ENCODE results near the gene PIK3R1. TPM values are rescaled to one million over a fixed set of nuclear protein-coding genes. Genes with fewer than 3 reads are reported as not detected.

Gene PIK3R1
- total and polyA plus RNA-seq, 10 of the 15 experiments (the other 5 are each of a cell fraction or from before 2014, with no cell fraction given), result 7.8 to 38.4 (median 15.7) TPM

DNA sequence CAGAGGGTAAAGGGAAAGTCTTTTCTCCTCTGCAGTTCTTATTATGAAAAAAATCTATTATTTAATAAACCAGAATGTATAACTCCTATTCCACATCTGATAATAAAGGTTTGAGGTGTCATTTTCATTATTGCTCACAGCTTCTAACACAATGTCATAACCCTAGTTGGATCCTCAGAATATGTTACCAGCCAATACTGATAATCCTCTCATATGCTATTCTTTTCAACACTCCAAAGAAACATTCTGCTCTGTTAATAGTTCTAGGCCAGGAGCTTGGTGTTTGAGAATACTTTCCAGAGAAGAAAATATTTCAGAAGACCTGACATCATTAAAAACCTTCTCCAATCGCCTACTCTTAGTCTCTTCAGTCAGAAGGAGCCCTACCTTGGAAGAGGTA, 127.1 kb downstream of the PIK3R1 start:
- FAIRE-seq (no peak), DNase-seq (ENCODE audit: low read depth, low spot score) (no peak), ATAC-seq (no peak)
- Histone ChIP-seq H3K4me1 (ENCODE audit: control insufficient read depth, insufficient read depth, low read length) (peaks cover 21% of the 10 kb centered on the region), H4K20me1 (ENCODE audit: control insufficient read depth, insufficient read depth) (no peaks in the 10 kb centered on the region), H3K9ac (ENCODE audit: control insufficient read depth, insufficient read depth, low read length) (no peak overlapping the region), H3K27me3 (replicated peaks in 1 of 2; ENCODE audit: control insufficient read depth in 2 of 2, insufficient read depth in 2 of 2, low read length in 1 of 2) (no peaks in the 10 kb centered on the region), H3K79me2 (ENCODE audit: control insufficient read depth, insufficient read depth, low read length) (no peaks in the 10 kb centered on the region), H3K27ac (ENCODE audit: control insufficient read depth, insufficient read depth) (no peak overlapping the region), H3K9me3 (replicated peaks; ENCODE audit: control insufficient read depth, insufficient read depth, low read length) (no peaks in the 10 kb centered on the region), H3K36me3 (ENCODE audit: control insufficient read depth in 2 of 2, insufficient read depth in 2 of 2, low read length in 1 of 2) (no peaks in the 10 kb centered on the region), H3K4me3 (no peak overlapping the region), H2AFZ (ENCODE audit: control insufficient read depth, low read depth, low read length) (no peak overlapping the region), H3K4me2 (ENCODE audit: control insufficient read depth, insufficient read depth) (no peak overlapping the region)
- ChIA-PET POLR2A (interaction anchor here (0.8 kb wide), 1 partner anchor 27 kb away, joined by 3 read pairs; no protein-coding TSS in a partner anchor), RAD21 (ENCODE audit: unreplicated experiment) (interaction anchor here (0.8 to 3.2 kb wide), 8 partner anchors 10 to 107 kb away, joined by 3 to 27 read pairs (median 4); no protein-coding TSS in a partner anchor), SMC1A (ENCODE audit: uncharacterized antibody, unreplicated experiment) (interaction anchor here (0.7 to 3.3 kb wide), 16 partner anchors 11 to 369 kb away, joined by 3 to 20 read pairs (median 5); no protein-coding TSS in a partner anchor), CTCF (interaction anchor here (1.1 to 1.8 kb wide), 5 partner anchors 12 to 56 kb away, joined by 3 to 6 read pairs (median 3); no protein-coding TSS in a partner anchor)
- WGBS (ENCODE audit: insufficient coverage, insufficient replicate concordance, low lambda C conversion rate, missing lambda C conversion rate), result 96% methylated on average over 1 of the region's 1 CpG
- intact Hi-C loops (cut with micrococcal nuclease; ENCODE audit: unreplicated experiment) (no loop called here), in situ Hi-C loops (cut with MboI) (no loop called here)
- BruUV-seq (replicated peaks), result no TSS peak
- TF ChIP-seq CBX3 (IDR thresholded peaks at IDR 0.05; ENCODE audit: borderline replicate concordance, low read depth) (no peak), ZNF622 (IDR thresholded peaks at IDR 0.05) (no peak), ZNF217 (IDR thresholded peaks at IDR 0.05) (no peak), POLR2AphosphoS2 (IDR thresholded peaks at IDR 0.05; ENCODE audit: low read depth, low read length) (no peak), NBN (IDR thresholded peaks at IDR 0.05) (no peak), GATAD2B (conservative IDR thresholded peaks at IDR 0.05; ENCODE audit: low read depth) (no peak), FOS (IDR thresholded peaks at IDR 0.05; ENCODE audit: borderline replicate concordance, extremely low read depth, insufficient read length) (no peak), DPF2 (IDR thresholded peaks at IDR 0.05) (no peak), SREBF2 (IDR thresholded peaks at IDR 0.05; ENCODE audit: low read length) (no peak), CBX5 (IDR thresholded peaks at IDR 0.05; ENCODE audit: low read depth) (no peak), RFX5 (IDR thresholded peaks at IDR 0.05; ENCODE audit: low read depth, low read length) (no peak), RELA (IDR thresholded peaks at IDR 0.05; ENCODE audit: borderline replicate concordance, partially characterized antibody) (no peak), STAT1 (conservative IDR thresholded peaks at IDR 0.05) (no peak), KDM1A (IDR thresholded peaks at IDR 0.05; ENCODE audit: borderline replicate concordance) (no peak)
- TF ChIP-seq, protein P1, sequence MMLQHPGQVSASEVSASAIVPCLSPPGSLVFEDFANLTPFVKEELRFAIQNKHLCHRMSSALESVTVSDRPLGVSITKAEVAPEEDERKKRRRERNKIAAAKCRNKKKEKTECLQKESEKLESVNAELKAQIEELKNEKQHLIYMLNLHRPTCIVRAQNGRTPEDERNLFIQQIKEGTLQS (IDR thresholded peaks at IDR 0.05; ENCODE audit: borderline replicate concordance, extremely low read depth, low read depth, low read length), result no peak
- TF ChIP-seq, protein P2, sequence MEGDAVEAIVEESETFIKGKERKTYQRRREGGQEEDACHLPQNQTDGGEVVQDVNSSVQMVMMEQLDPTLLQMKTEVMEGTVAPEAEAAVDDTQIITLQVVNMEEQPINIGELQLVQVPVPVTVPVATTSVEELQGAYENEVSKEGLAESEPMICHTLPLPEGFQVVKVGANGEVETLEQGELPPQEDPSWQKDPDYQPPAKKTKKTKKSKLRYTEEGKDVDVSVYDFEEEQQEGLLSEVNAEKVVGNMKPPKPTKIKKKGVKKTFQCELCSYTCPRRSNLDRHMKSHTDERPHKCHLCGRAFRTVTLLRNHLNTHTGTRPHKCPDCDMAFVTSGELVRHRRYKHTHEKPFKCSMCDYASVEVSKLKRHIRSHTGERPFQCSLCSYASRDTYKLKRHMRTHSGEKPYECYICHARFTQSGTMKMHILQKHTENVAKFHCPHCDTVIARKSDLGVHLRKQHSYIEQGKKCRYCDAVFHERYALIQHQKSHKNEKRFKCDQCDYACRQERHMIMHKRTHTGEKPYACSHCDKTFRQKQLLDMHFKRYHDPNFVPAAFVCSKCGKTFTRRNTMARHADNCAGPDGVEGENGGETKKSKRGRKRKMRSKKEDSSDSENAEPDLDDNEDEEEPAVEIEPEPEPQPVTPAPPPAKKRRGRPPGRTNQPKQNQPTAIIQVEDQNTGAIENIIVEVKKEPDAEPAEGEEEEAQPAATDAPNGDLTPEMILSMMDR (IDR thresholded peaks at IDR 0.05 in 2 of 3, conservative IDR thresholded peaks at IDR 0.05 in 1 of 3; ENCODE audit: control insufficient read depth in 2 of 3, extremely low read depth in 1 of 3, insufficient read depth in 1 of 3, low read depth in 3 of 3, low read length in 3 of 3), result no peak
- TF ChIP-seq, protein P3, sequence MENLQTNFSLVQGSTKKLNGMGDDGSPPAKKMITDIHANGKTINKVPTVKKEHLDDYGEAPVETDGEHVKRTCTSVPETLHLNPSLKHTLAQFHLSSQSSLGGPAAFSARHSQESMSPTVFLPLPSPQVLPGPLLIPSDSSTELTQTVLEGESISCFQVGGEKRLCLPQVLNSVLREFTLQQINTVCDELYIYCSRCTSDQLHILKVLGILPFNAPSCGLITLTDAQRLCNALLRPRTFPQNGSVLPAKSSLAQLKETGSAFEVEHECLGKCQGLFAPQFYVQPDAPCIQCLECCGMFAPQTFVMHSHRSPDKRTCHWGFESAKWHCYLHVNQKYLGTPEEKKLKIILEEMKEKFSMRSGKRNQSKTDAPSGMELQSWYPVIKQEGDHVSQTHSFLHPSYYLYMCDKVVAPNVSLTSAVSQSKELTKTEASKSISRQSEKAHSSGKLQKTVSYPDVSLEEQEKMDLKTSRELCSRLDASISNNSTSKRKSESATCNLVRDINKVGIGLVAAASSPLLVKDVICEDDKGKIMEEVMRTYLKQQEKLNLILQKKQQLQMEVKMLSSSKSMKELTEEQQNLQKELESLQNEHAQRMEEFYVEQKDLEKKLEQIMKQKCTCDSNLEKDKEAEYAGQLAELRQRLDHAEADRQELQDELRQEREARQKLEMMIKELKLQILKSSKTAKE (IDR thresholded peaks at IDR 0.05; ENCODE audit: low read depth, poor library complexity, severe bottlenecking), result no peak

Measured in GM12878 (cell line).